Cardiac muscle cell (in vitro differentiated cells and primary cell): ENCODE measurements around the gene DONSON. TPM values are rescaled to one million over a fixed set of nuclear protein-coding genes. Genes with fewer than 3 reads are reported as not detected.

Experiments used
- DNase-seq, 2 donors: peaks; one replicate each; pipeline versions ENCODE4 v3.0.0 to v3.0.0-alpha.2; 2010 to 2017; ENCODE audit warnings: low read depth in 1 of 2, low spot score in 1 of 2
- H3K27ac ChIP-seq: fragments of 200-600 bp; sonication (generic); 2 replicates; pipeline ENCODE4 v1.5.1; 2016
- H3K27me3 ChIP-seq: fragments of 200-600 bp; sonication (generic); 2 replicates; pipeline ENCODE4 v1.6.0; 2016; ENCODE audit warnings: control low read depth
- H3K36me3 ChIP-seq: fragments of 200-600 bp; sonication (generic); 2 replicates; pipeline ENCODE4 v1.5.1; 2016; ENCODE audit warnings: control low read depth
- H3K4me1 ChIP-seq: fragments of 200-600 bp; sonication (generic); 2 replicates; pipeline ENCODE4 v1.8.1; 2017; ENCODE audit warnings: low read depth, mild to moderate bottlenecking, mixed run types
- H3K4me3 ChIP-seq: fragments of 200-600 bp; sonication (generic); 2 replicates; pipeline ENCODE4 v1.5.1; 2016; ENCODE audit warnings: mild to moderate bottlenecking
- H3K9me3 ChIP-seq: fragments of 200-600 bp; sonication (generic); 2 replicates; pipeline ENCODE4 v1.5.1; 2017; ENCODE audit warnings: low read depth, mild to moderate bottlenecking, control low read depth
- polyA plus RNA-seq: library from polyadenylated mRNA; unstranded; fragments of >200 nt; fragmentation: Nextera tagmentation; extraction: Ambion mirVana; gene quantifications from 2 replicates; pipeline ENCODE4 v1.2.1, GENCODE V29; 2016
- total RNA-seq: library from RNA; depleted of rRNA; stranded (reverse); fragments of >200 nt; gene quantifications from 2 replicates; pipeline ENCODE4 v1.2.3, GENCODE V29; 2016
- TF ChIP-seq, protein P1 (sequence below): IDR thresholded peaks from 2 replicates; pipeline ENCODE4 v1.5.1; 2012; ENCODE audit warnings: low read depth, mild to moderate bottlenecking, low read length

DONSON gene
- total and polyA plus RNA-seq, 2 experiments from 2014 or later, result 25.2 to 38.5 TPM

DNA sequence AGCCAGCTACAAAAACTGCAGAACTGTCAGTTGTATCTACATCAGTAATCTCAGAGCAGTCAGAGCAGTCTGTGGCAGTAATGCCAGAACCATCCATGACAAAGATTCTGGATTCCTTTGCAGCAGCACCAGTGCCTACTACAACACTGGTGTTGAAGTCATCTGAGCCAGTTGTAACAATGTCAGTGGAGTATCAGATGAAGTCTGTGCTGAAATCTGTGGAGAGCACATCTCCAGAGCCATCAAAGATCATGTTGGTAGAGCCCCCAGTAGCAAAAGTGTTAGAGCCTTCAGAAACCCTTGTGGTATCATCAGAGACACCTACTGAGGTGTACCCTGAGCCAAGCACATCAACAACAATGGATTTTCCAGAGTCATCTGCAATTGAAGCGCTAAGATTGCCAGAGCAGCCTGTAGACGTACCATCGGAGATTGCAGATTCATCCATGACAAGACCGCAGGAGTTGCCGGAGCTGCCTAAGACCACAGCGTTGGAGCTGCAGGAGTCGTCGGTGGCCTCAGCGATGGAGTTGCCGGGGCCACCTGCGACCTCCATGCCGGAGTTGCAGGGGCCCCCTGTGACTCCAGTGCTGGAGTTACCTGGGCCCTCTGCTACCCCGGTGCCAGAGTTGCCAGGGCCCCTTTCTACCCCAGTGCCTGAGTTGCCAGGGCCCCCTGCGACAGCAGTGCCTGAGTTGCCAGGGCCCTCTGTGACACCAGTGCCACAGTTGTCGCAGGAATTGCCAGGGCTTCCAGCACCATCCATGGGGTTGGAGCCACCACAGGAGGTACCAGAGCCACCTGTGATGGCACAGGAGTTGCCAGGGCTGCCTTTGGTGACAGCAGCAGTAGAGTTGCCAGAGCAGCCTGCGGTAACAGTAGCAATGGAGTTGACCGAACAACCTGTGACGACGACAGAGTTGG is 38.4 kb downstream of the DONSON start:
- Histone ChIP-seq H3K9me3 (no peaks in the 10 kb centered on the region), H3K4me1 (peaks cover 11% of the 10 kb centered on the region), H3K27ac (no peak overlapping the region), H3K4me3 (no peak overlapping the region), H3K27me3 (no peaks in the 10 kb centered on the region), H3K36me3 (peaks cover 78% of the 10 kb centered on the region)
- no peak for DNase-seq
- TF ChIP-seq, protein P1, sequence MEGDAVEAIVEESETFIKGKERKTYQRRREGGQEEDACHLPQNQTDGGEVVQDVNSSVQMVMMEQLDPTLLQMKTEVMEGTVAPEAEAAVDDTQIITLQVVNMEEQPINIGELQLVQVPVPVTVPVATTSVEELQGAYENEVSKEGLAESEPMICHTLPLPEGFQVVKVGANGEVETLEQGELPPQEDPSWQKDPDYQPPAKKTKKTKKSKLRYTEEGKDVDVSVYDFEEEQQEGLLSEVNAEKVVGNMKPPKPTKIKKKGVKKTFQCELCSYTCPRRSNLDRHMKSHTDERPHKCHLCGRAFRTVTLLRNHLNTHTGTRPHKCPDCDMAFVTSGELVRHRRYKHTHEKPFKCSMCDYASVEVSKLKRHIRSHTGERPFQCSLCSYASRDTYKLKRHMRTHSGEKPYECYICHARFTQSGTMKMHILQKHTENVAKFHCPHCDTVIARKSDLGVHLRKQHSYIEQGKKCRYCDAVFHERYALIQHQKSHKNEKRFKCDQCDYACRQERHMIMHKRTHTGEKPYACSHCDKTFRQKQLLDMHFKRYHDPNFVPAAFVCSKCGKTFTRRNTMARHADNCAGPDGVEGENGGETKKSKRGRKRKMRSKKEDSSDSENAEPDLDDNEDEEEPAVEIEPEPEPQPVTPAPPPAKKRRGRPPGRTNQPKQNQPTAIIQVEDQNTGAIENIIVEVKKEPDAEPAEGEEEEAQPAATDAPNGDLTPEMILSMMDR, result no peak

DNA sequence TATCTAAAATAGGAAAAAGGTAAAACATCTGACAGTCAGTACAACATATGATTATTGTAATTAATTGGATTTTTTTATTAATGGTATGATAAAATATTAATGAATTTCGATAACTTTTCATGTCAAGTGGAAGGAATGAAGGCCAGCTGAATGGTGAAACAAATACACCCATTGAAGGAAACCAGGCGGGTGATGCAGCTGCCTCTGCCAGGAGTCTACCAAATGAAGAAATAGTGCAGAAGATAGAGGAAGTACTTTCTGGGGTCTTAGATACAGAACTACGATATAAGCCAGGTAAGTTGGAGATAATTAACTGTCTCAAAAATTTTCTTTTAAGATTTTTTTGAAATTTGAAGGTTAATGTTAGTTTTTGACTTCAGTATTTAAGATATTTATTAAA is 42.4 kb downstream of the DONSON start:
- no peaks in the 10 kb centered on the region for H3K27me3 ChIP-seq
- DNase-seq, result no peak
- H3K36me3 ChIP-seq, result peaks cover 41% of the 10 kb centered on the region
- H3K9me3 ChIP-seq, result no peaks in the 10 kb centered on the region
- peaks cover 20% of the 10 kb centered on the region for H3K4me1 ChIP-seq
- H3K4me3 ChIP-seq, result no peak overlapping the region
- no peak overlapping the region for H3K27ac ChIP-seq
- TF ChIP-seq, protein P1, result no peak

DNA sequence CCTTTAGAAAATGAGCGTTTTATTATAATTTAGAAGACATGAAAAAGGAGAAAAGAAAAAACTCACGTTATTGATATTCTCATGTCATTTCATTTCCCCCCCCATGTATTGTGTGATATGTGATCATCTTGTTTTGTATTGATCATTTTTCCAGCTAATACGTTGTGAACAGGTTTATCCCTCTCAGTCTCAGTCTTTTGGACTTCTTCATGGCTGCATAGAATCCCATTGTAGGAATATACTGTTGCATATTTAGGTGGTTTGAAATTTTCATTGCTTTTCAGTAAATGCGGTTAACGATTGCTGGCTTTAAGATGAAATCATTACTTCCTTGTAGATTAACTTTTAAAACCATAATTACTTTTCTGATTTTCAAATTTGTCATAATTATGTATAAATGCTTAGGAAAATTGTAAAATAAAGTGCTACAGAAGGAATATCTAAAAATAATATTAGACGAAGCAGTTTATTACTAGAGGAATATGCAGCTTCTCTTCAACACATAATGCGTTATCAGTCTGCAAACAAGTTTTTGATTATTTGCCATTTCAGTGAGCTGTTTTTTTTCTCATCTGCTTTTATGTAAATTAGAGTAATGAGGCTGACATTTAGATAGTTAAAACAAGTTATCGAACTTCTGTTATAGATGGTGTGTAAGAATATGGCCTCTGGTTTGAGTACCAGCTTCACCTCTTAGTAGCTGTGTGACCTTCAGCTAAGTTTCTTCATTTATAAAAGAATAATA is 43.9 kb downstream of the DONSON start:
- H3K9me3 ChIP-seq, result no peaks in the 10 kb centered on the region
- no peak for DNase-seq
- H3K36me3 ChIP-seq, result peaks cover 27% of the 10 kb centered on the region
- H3K4me1 ChIP-seq, result peaks cover 20% of the 10 kb centered on the region
- TF ChIP-seq, protein P1, result no peak
- H3K27me3 ChIP-seq, result no peaks in the 10 kb centered on the region
- no peak overlapping the region for H3K27ac ChIP-seq
- H3K4me3 ChIP-seq, result peak overlapping the region; percentile 93

DNA sequence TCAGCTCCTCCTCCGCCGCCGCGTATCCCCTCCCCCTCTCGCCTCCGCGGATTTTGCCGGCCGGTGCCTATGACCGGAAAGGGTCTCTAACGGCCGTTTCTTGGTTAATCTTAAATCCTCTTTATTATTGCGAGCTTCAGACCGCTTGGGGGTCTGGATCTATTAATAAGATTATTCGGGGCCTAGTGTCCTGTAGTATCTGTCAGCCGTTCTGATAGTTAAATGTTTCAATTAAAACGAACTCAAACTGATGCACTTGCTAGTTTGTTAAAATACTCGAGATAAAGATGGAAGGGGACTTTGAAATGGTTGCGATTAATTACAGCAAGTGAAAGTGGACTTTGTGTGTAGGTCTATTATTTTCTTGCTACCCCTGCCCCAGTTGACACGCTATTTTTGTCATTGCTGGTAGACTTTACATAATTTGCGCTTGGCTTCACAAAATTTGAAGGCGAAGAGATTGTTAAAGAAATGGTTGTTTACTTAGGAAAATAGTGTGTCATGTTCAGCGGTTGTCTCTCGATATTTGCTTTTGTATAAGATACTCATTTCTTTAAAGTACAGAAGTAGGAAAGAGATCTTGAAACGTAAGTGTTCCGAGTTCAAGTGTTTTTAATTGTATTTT is 44.9 kb downstream of the DONSON start:
- peak overlapping the region; percentile 93 for H3K4me3 ChIP-seq
- no peak for DNase-seq
- H3K9me3 ChIP-seq, result no peaks in the 10 kb centered on the region
- H3K36me3 ChIP-seq, result peaks cover 20% of the 10 kb centered on the region
- H3K27me3 ChIP-seq, result no peaks in the 10 kb centered on the region
- peaks cover 20% of the 10 kb centered on the region for H3K4me1 ChIP-seq
- TF ChIP-seq, protein P1, result no peak
- peak overlapping the region; percentile 97 for H3K27ac ChIP-seq
